ENCODE measurements around the gene SYK.

- TF ChIP-seq ARNT (IDR thresholded peaks at IDR 0.05) = no peak
- TF ChIP-seq ZNF384 (IDR thresholded peaks at IDR 0.05) = no peak
- no peak for TF ChIP-seq FOXM1 (IDR thresholded peaks at IDR 0.05; ENCODE audit: borderline replicate concordance)
- no peak for TF ChIP-seq SP1 (IDR thresholded peaks at IDR 0.05)
- TF ChIP-seq BHLHE40 (IDR thresholded peaks at IDR 0.05; ENCODE audit: borderline replicate concordance) = no peak
- TF ChIP-seq FOXK2 (IDR thresholded peaks at IDR 0.05) = no peak
- no peak for TF ChIP-seq NFRKB (IDR thresholded peaks at IDR 0.05)
- TF ChIP-seq ELF4 (IDR thresholded peaks at IDR 0.05) = no peak
- no peak for TF ChIP-seq SUZ12 (IDR thresholded peaks at IDR 0.05)
Measured at GRCh38 chr9:90815944-90816357, 14.3 kb downstream of the SYK start.

Measured in HEK293T (cell line).